A673 (cell line): ENCODE results near the gene GRHL1. TPM values are rescaled to one million over a fixed set of nuclear protein-coding genes. Genes with fewer than 3 reads are reported as not detected.
"Not testable (repeated sequence)": the region's sequence is repeated elsewhere in the genome, so short reads cannot be mapped to it uniquely, and the experiment has no call there.

ENCODE experiments used
- BruUV-seq: library from RNA; stranded (reverse); fragments of 400-500 nt; replicated peaks from 2 replicates; lab custom pipeline; 2021; lab: Mats Ljungman, UMichigan
- CTCF ChIA-PET: fragments of 300-600 bp; sonication (Branson Sonifier 250); formaldehyde crosslinking; loops from one replicate; lab custom pipeline; 2022; ENCODE audit warnings: antibody characterized with exemption; lab: Charles Lee
- POLR2A ChIA-PET: fragments of 300-600 bp; sonication (Branson Sonifier 250); formaldehyde crosslinking; loops from one replicate; lab custom pipeline; 2022; ENCODE audit warnings: antibody characterized with exemption; ENCODE audit not compliant: low non-redundant PET; lab: Charles Lee
- DNase-seq: peaks from one replicate; pipeline ENCODE4 v3.0.0-alpha.2; 2015; ENCODE audit warnings: low spot score
- H3K27ac ChIP-seq: fragments of 200-600 bp; sonication (generic); 2 replicates; pipeline ENCODE4 v1.5.1; 2016; ENCODE audit warnings: mixed run types, low read depth, mild to moderate bottlenecking, mixed read lengths, antibody characterized with exemption, low read length; ENCODE audit not compliant: poor library complexity, severe bottlenecking
- H3K27me3 ChIP-seq: fragments of 200-600 bp; sonication (generic); replicated peaks from 2 replicates; pipeline ENCODE4 v1.6.1; 2017; ENCODE audit warnings: mixed run types, low read depth, mild to moderate bottlenecking, mixed read lengths, antibody characterized with exemption, low read length; ENCODE audit not compliant: insufficient read depth, poor library complexity
- H3K36me3 ChIP-seq: fragments of 200-600 bp; sonication (generic); 2 replicates; pipeline ENCODE4 v1.6.1; 2016; ENCODE audit warnings: mixed run types, mild to moderate bottlenecking, mixed read lengths, antibody characterized with exemption, low read length; ENCODE audit not compliant: insufficient read depth, poor library complexity, severe bottlenecking
- H3K4me1 ChIP-seq: fragments of 200-600 bp; sonication (generic); 2 replicates; pipeline ENCODE4 v1.6.1; 2017; ENCODE audit warnings: mixed run types, mild to moderate bottlenecking, mixed read lengths, antibody characterized with exemption, low read length; ENCODE audit not compliant: insufficient read depth, poor library complexity, severe bottlenecking
- H3K4me3 ChIP-seq: fragments of 200-600 bp; sonication (generic); 2 replicates; pipeline ENCODE4 v1.5.1; 2016; ENCODE audit warnings: low read depth, mixed run types, mild to moderate bottlenecking, mixed read lengths, low read length; ENCODE audit not compliant: poor library complexity, severe bottlenecking
- H3K9me3 ChIP-seq: fragments of 200-600 bp; sonication (generic); 2 replicates; pipeline ENCODE4 v1.6.1; 2016; ENCODE audit warnings: mixed run types, low read depth, mild to moderate bottlenecking, mixed read lengths, antibody characterized with exemption, low read length; ENCODE audit not compliant: poor library complexity, severe bottlenecking
- CTCF ChIP-seq: fragments of 300-800, 200-600 bp; sonication (generic); conservative IDR thresholded peaks from 2 replicates; pipeline ENCODE4 v1.5.1; 2017; ENCODE audit warnings: low read depth, mild to moderate bottlenecking, antibody characterized with exemption, low read length, moderate library complexity, mixed read lengths
- EZH2 ChIP-seq: fragments of 200-600 bp; sonication (generic); IDR thresholded peaks from 2 replicates; pipeline ENCODE4 v1.6.1; 2017; ENCODE audit warnings: borderline replicate concordance, low read depth, mild to moderate bottlenecking, mixed read lengths, antibody characterized with exemption, low read length; ENCODE audit not compliant: poor library complexity, severe bottlenecking
- intact Hi-C: fragments of 100-400 bp; cut with micrococcal nuclease; formaldehyde crosslinking; loops from one replicate; pipeline ENCODE4 v1.10.0; 2022; ENCODE audit not compliant: unreplicated experiment
- total RNA-seq: library from RNA; stranded (reverse); gene quantifications from 2 replicates; pipeline ENCODE4 v1.2.3, GENCODE V29; 2021

Gene GRHL1
- total RNA-seq, 1 experiment from 2014 or later: 0.13 TPM

- no peak for DNase-seq
- ChIA-PET CTCF (no interaction called here), POLR2A (no interaction called here)
- H3K4me3 ChIP-seq: no peak overlapping the region
- peaks cover 5% of the 10 kb centered on the region for H3K4me1 ChIP-seq
- H3K27me3 ChIP-seq: no peaks in the 10 kb centered on the region
- no peaks in the 10 kb centered on the region for H3K9me3 ChIP-seq
- no peaks in the 10 kb centered on the region for H3K36me3 ChIP-seq
- intact Hi-C loops: no loop called here
- no peak for TF ChIP-seq CTCF
- no peak for TF ChIP-seq EZH2
- BruUV-seq: no TSS peak
- H3K27ac ChIP-seq: no peak overlapping the region
Observed at GRCh38 chr2:10008809-10009176, 57.3 kb downstream of the GRHL1 start.

- no TSS peak for BruUV-seq
- Histone ChIP-seq H3K4me3 (no peak overlapping the region), H3K36me3 (no peaks in the 10 kb centered on the region), H3K27ac (no peak overlapping the region), H3K27me3 (no peaks in the 10 kb centered on the region), H3K4me1 (peaks cover 5% of the 10 kb centered on the region), H3K9me3 (no peaks in the 10 kb centered on the region)
- no peak for DNase-seq
- CTCF ChIA-PET: no interaction called here
- intact Hi-C loops: no loop called here
- POLR2A ChIA-PET: no interaction called here
- TF ChIP-seq EZH2: no peak
- TF ChIP-seq CTCF: no peak
Observed at GRCh38 chr2:10009271-10009810, 57.8 kb downstream of the GRHL1 start.

GRCh38 chr2:10009811-10010781 lies 58.6 kb downstream of the GRHL1 start:
- POLR2A ChIA-PET: no interaction called here
- intact Hi-C loops: no loop called here
- Histone ChIP-seq H3K4me1 (peaks cover 5% of the 10 kb centered on the region), H3K4me3 (no peak overlapping the region), H3K36me3 (no peaks in the 10 kb centered on the region), H3K9me3 (no peaks in the 10 kb centered on the region), H3K27me3 (no peaks in the 10 kb centered on the region), H3K27ac (no peak overlapping the region)
- DNase-seq: no peak
- BruUV-seq: no TSS peak
- CTCF ChIA-PET: no interaction called here
- no peak for TF ChIP-seq CTCF
- no peak for TF ChIP-seq EZH2

GRCh38 chr2:10010861-10011605 lies 59.5 kb downstream of the GRHL1 start:
- BruUV-seq, intact Hi-C loops, H3K36me3 ChIP-seq, CTCF ChIA-PET, H3K4me1 ChIP-seq, DNase-seq, H3K4me3 ChIP-seq, H3K27ac ChIP-seq, H3K27me3 ChIP-seq, H3K9me3 ChIP-seq, POLR2A ChIA-PET: not testable (repeated sequence)
